DND-41 (cell line): ENCODE measurements around the gene TPPP.

ENCODE experiments used
- ATAC-seq: fragments of 200-7000 bp; cut with Tn5 transposase; 3 replicates; pipeline ENCODE4 v1.9.1; 2021; ENCODE audit warnings: low read depth; ENCODE audit not compliant: insufficient read depth
- DNase-seq: peaks from one replicate; pipeline ENCODE4 v3.0.0-alpha.2; 2020
- H2AFZ ChIP-seq: 2 replicates; pipeline ENCODE4 v1.6.0; 2012; ENCODE audit warnings: low read depth, low read length
- H3K27ac ChIP-seq: 2 replicates; pipeline ENCODE4 v1.5.1; 2012; ENCODE audit warnings: low read length, inconsistent platforms
- H3K27me3 ChIP-seq: fragments of 200-600 bp; sonication (generic); 2 replicates; pipeline ENCODE4 v1.6.0; 2012; ENCODE audit warnings: low read length, mild to moderate bottlenecking, inconsistent platforms; ENCODE audit not compliant: insufficient read depth, poor library complexity
- H3K36me3 ChIP-seq: 2 replicates; pipeline ENCODE4 v1.5.1; 2012; ENCODE audit warnings: low read length, inconsistent platforms; ENCODE audit not compliant: insufficient read depth
- H3K4me1 ChIP-seq: 2 replicates; pipeline ENCODE4 v1.5.1; 2012; ENCODE audit warnings: mild to moderate bottlenecking, low read length; ENCODE audit not compliant: insufficient read depth
- H3K4me2 ChIP-seq: 2 replicates; pipeline ENCODE4 v1.6.0; 2012; ENCODE audit warnings: mild to moderate bottlenecking, moderate library complexity, low read length, inconsistent platforms; ENCODE audit not compliant: insufficient read depth
- H3K4me3 ChIP-seq, 2 experiments: fragments of 200-600 bp in 1 of 2; shearing (Covaris generic) in 1 of 2; 2 replicates each; pipeline ENCODE4 v1.5.1; 2012 to 2016; ENCODE audit warnings: inconsistent platforms in 2 of 2, low read length in 2 of 2, mild to moderate bottlenecking in 2 of 2, low read depth in 1 of 2, moderate library complexity in 1 of 2
- H3K79me2 ChIP-seq: 2 replicates; pipeline ENCODE4 v1.6.0; 2012; ENCODE audit warnings: low read length, inconsistent platforms; ENCODE audit not compliant: insufficient read depth
- H3K9ac ChIP-seq: 2 replicates; pipeline ENCODE4 v1.6.0; 2012; ENCODE audit warnings: low read depth, mild to moderate bottlenecking, inconsistent platforms, low read length, moderate library complexity
- H3K9me3 ChIP-seq: 2 replicates; pipeline ENCODE4 v1.5.1; 2012; ENCODE audit warnings: low read length, moderate library complexity, mild to moderate bottlenecking, inconsistent platforms; ENCODE audit not compliant: insufficient read depth, severe bottlenecking
- H4K20me1 ChIP-seq: 2 replicates; pipeline ENCODE4 v1.6.0; 2012; ENCODE audit warnings: low read length; ENCODE audit not compliant: insufficient read depth
- EZH2 ChIP-seq: IDR thresholded peaks from 3 replicates; pipeline ENCODE4 v1.6.1; 2012; ENCODE audit warnings: borderline replicate concordance, low read depth, mild to moderate bottlenecking, moderate library complexity, low read length, inconsistent platforms; ENCODE audit not compliant: severe bottlenecking
- TF ChIP-seq, protein P1 (sequence below): IDR thresholded peaks from 2 replicates; pipeline ENCODE4 v1.5.1; 2012; ENCODE audit warnings: borderline replicate concordance, low read length, moderate library complexity, mild to moderate bottlenecking; ENCODE audit not compliant: poor library complexity, severe bottlenecking; ENCODE audit errors: extremely low read depth

TPPP gene

DNA sequence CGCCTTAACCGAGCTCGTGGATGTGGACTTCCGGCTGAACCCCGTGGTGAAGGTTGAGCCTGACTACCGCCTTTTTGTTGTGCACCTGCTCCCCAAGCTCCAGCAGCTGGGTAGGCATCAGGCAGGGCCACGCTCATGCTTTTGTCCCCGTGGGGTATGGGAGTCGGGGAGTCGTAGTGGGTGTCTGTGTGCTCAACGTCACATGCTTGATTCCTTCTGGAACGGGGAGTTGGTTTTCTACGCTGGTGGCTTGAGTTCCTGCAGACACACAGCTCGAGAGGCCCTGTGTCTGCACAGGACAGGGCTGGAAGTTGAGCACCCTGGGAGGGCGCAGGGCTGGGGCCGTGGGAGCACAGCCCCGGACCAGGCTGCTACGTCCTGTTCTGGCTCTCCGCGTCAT, 73.0 kb downstream of the TPPP start:
- peaks cover 36% of the 10 kb centered on the region for H4K20me1 ChIP-seq
- H3K36me3 ChIP-seq = peaks cover 90% of the 10 kb centered on the region
- no peak overlapping the region for H3K27ac ChIP-seq
- ATAC-seq (no peak), DNase-seq (no peak)
- H3K9ac ChIP-seq = no peak overlapping the region
- H2AFZ ChIP-seq = no peak overlapping the region
- no peak overlapping the region for H3K4me2 ChIP-seq
- no peaks in the 10 kb centered on the region for H3K27me3 ChIP-seq
- TF ChIP-seq, protein P1, sequence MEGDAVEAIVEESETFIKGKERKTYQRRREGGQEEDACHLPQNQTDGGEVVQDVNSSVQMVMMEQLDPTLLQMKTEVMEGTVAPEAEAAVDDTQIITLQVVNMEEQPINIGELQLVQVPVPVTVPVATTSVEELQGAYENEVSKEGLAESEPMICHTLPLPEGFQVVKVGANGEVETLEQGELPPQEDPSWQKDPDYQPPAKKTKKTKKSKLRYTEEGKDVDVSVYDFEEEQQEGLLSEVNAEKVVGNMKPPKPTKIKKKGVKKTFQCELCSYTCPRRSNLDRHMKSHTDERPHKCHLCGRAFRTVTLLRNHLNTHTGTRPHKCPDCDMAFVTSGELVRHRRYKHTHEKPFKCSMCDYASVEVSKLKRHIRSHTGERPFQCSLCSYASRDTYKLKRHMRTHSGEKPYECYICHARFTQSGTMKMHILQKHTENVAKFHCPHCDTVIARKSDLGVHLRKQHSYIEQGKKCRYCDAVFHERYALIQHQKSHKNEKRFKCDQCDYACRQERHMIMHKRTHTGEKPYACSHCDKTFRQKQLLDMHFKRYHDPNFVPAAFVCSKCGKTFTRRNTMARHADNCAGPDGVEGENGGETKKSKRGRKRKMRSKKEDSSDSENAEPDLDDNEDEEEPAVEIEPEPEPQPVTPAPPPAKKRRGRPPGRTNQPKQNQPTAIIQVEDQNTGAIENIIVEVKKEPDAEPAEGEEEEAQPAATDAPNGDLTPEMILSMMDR = no peak
- no peak for TF ChIP-seq EZH2
- H3K4me3 ChIP-seq = no peak overlapping the region
- peaks cover 4% of the 10 kb centered on the region; the same call in 1 of the 2 replicates for H3K4me1 ChIP-seq
- H3K79me2 ChIP-seq = peaks cover 38% of the 10 kb centered on the region
- peaks cover 4% of the 10 kb centered on the region for H3K9me3 ChIP-seq

DNA sequence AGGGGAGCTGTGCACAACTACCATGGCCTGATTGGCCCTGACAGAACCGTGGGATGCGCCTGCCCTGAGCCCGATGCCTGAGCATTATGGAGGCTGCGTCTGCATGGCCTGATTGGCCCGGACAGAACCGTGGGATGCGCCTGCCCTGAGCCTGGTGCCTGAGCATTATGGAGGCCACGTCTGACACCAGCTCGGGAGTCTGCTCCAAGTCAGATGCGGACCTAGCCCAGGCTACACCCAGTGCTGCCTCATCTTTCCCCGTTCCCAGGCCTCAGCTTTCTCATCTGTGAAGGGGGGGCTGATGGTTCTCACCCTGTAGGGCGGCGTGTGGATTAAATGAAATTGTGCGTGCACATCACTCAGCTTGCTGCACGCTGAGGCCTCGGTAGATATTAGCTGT, 73.7 kb downstream of the TPPP start:
- H3K27me3 ChIP-seq = no peaks in the 10 kb centered on the region
- no peak overlapping the region for H3K4me2 ChIP-seq
- peaks cover 45% of the 10 kb centered on the region for H3K79me2 ChIP-seq
- H3K4me1 ChIP-seq = peaks cover 9% of the 10 kb centered on the region; the same call in 1 of the 2 replicates
- peaks cover 5% of the 10 kb centered on the region for H3K9me3 ChIP-seq
- TF ChIP-seq, protein P1 = no peak
- no peak for TF ChIP-seq EZH2
- no peak overlapping the region for H3K9ac ChIP-seq
- no peak overlapping the region for H3K4me3 ChIP-seq
- peaks cover 36% of the 10 kb centered on the region for H4K20me1 ChIP-seq
- H3K36me3 ChIP-seq = peaks cover 90% of the 10 kb centered on the region
- no peak for ATAC-seq
- H2AFZ ChIP-seq = no peak overlapping the region
- no peak for DNase-seq
- H3K27ac ChIP-seq = no peak overlapping the region

DNA sequence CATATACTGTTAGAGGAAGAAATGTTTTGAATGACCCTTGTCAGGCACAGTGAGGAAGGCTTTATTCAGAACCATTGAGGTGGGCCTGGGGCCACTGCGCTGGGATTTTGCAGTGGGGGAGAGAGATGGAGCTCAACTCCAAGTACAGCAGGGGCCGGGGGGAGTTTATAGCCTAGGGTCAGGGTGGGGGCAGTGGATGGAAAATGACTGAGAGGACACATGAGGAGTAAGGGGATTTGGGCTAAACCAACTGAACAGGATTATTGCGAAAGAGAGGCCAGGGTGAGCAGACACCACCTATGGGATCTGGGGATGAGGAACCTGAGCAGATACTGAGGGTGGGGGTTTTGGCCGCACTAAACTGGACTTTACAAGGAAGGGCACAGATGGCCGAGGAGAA, 74.7 kb downstream of the TPPP start:
- H3K4me2 ChIP-seq = no peak overlapping the region
- H4K20me1 ChIP-seq = peaks cover 36% of the 10 kb centered on the region
- H3K9ac ChIP-seq = no peak overlapping the region
- H3K79me2 ChIP-seq = peaks cover 53% of the 10 kb centered on the region
- no peak overlapping the region for H3K27ac ChIP-seq
- no peaks in the 10 kb centered on the region for H3K27me3 ChIP-seq
- peaks cover 83% of the 10 kb centered on the region for H3K36me3 ChIP-seq
- H3K9me3 ChIP-seq = peaks cover 5% of the 10 kb centered on the region
- H3K4me3 ChIP-seq = no peak overlapping the region
- peaks cover 18% of the 10 kb centered on the region for H3K4me1 ChIP-seq
- DNase-seq (no peak), ATAC-seq (no peak)
- TF ChIP-seq, protein P1 = no peak
- TF ChIP-seq EZH2 = no peak
- no peak overlapping the region for H2AFZ ChIP-seq

DNA sequence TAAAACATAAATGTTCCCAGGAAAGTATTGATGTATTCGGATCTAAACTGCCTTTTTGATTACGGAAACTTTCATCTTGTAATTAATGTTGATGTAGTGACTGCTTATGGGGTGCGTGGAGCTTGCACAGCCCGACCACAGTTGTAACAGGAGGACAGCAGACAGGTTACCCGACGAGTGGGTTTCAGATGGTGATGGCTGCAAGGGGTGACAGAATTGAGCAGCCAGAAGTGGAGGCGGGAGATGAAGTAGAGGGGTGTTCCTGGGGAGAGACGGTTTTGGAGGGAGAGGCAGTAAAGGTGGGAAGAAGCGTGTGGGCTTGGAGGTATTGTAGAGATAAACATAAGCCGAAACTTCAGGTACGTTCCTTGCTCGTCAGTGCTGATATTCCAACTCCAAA, 75.3 kb downstream of the TPPP start:
- Histone ChIP-seq H2AFZ (no peak overlapping the region), H3K9me3 (peaks cover 5% of the 10 kb centered on the region), H4K20me1 (peaks cover 36% of the 10 kb centered on the region), H3K4me1 (peaks cover 24% of the 10 kb centered on the region), H3K79me2 (peaks cover 58% of the 10 kb centered on the region), H3K27me3 (no peaks in the 10 kb centered on the region), H3K9ac (no peak overlapping the region), H3K4me2 (no peak overlapping the region), H3K27ac (no peak overlapping the region), H3K36me3 (peaks cover 77% of the 10 kb centered on the region), H3K4me3 (no peak overlapping the region)
- no peak for DNase-seq
- ATAC-seq = no peak
- TF ChIP-seq EZH2 = no peak
- TF ChIP-seq, protein P1 = no peak
